Immature natural killer cell (primary cell): Measurements from ENCODE around the gene RFPL3. TPM values are rescaled to one million over a fixed set of nuclear protein-coding genes. Genes with fewer than 3 reads are reported as not detected.
"Not testable (repeated sequence)": the region's sequence is repeated elsewhere in the genome, so short reads cannot be mapped to it uniquely, and the experiment has no call there.

Experiments
- DNase-seq, 3 donors: peaks; one replicate each; pipeline ENCODE4 v3.0.0; 2022; ENCODE audit warnings: mixed read lengths in 1 of 3
- H3K27ac Mint-ChIP-seq, 6 donors: one replicate each; pipeline ENCODE4 v1.8.0; 2020; ENCODE audit warnings: mixed read lengths in 6 of 6, mild to moderate bottlenecking in 5 of 6, inconsistent platforms in 4 of 6, moderate library complexity in 3 of 6
- H3K27me3 Mint-ChIP-seq, 3 donors: one replicate each; pipeline ENCODE4 v1.8.0; 2020 to 2021; ENCODE audit warnings: low read depth in 3 of 3, mild to moderate bottlenecking in 3 of 3, mixed read lengths in 3 of 3, moderate library complexity in 3 of 3, inconsistent platforms in 1 of 3
- H3K36me3 Mint-ChIP-seq, 3 donors: one replicate each; pipeline ENCODE4 v1.8.0; 2020; ENCODE audit warnings: mixed read lengths in 3 of 3, inconsistent platforms in 2 of 3, mild to moderate bottlenecking in 2 of 3
- H3K4me1 Mint-ChIP-seq, 2 donors: one replicate each; pipeline ENCODE4 v1.8.0; 2020; ENCODE audit warnings: inconsistent platforms in 2 of 2, mild to moderate bottlenecking in 2 of 2, mixed read lengths in 2 of 2, moderate library complexity in 1 of 2
- H3K4me3 Mint-ChIP-seq, 5 donors: one replicate each; pipeline ENCODE4 v1.8.0; 2020; ENCODE audit warnings: mild to moderate bottlenecking in 5 of 5, mixed read lengths in 5 of 5, inconsistent platforms in 3 of 5, moderate library complexity in 3 of 5
- H3K9me3 Mint-ChIP-seq, 6 donors: one replicate each; pipeline ENCODE4 v1.8.0; 2020; ENCODE audit warnings: mild to moderate bottlenecking in 6 of 6, mixed read lengths in 6 of 6, inconsistent platforms in 4 of 6, moderate library complexity in 3 of 6
- polyA plus RNA-seq, 3 donors: library from polyadenylated mRNA; unstranded; fragments of 300-500 nt; fragmentation: Illumina TruSeq; gene quantifications; one replicate each; pipeline ENCODE4 v1.2.3, GENCODE V29; 2021

RFPL3 gene
- polyA plus RNA-seq = not detected

- H3K27me3 Mint-ChIP-seq, DNase-seq, H3K4me3 Mint-ChIP-seq, H3K4me1 Mint-ChIP-seq, H3K9me3 Mint-ChIP-seq, H3K27ac Mint-ChIP-seq, H3K36me3 Mint-ChIP-seq: not testable (repeated sequence)
These were observed at the start of gene RFPL3 for GRCh38 chr22:32357567-32357966. Gene RFPL3, plus strand, starts transcription at chr22:32357867. Its CDS starts 205 bp downstream, at chr22:32358072.

- Mint-ChIP-seq H3K9me3 (no peaks in the 10 kb centered on the region), H3K4me3 (no peak overlapping the region), H3K4me1 (no peaks in the 10 kb centered on the region), H3K27ac (no peak overlapping the region), H3K27me3 (peaks cover 2 to 21% (median 7%) of the 10 kb centered on the region in 3 donors), H3K36me3 (no peaks in the 10 kb centered on the region)
- no peak for DNase-seq
These were observed 49.5 kb upstream of the RFPL3 start for GRCh38 chr22:32308191-32308590.

GRCh38 chr22:32308934-32309333 is 48.7 kb upstream of the RFPL3 start:
- Mint-ChIP-seq H3K27ac (no peak overlapping the region), H3K4me1 (no peaks in the 10 kb centered on the region), H3K36me3 (no peaks in the 10 kb centered on the region), H3K9me3 (no peaks in the 10 kb centered on the region), H3K4me3 (no peak overlapping the region), H3K27me3 (peaks cover 2 to 19% (median 10%) of the 10 kb centered on the region in 3 donors)
- DNase-seq = no peak

GRCh38 chr22:32309585-32310251 is 47.9 kb upstream of the RFPL3 start:
- Mint-ChIP-seq H3K27ac (no peak overlapping the region), H3K4me1 (no peaks in the 10 kb centered on the region), H3K4me3 (no peak overlapping the region), H3K36me3 (no peaks in the 10 kb centered on the region), H3K9me3 (no peaks in the 10 kb centered on the region), H3K27me3 (peaks cover 2 to 24% (median 10%) of the 10 kb centered on the region in 3 donors)
- DNase-seq = no peak

- no peak for DNase-seq
- Mint-ChIP-seq H3K27ac (no peak overlapping the region), H3K36me3 (no peaks in the 10 kb centered on the region), H3K9me3 (no peaks in the 10 kb centered on the region), H3K4me1 (no peaks in the 10 kb centered on the region), H3K27me3 (peaks cover 3 to 22% (median 10%) of the 10 kb centered on the region in 3 donors), H3K4me3 (no peak overlapping the region)
These were observed 46.9 kb upstream of the RFPL3 start for GRCh38 chr22:32310777-32311176.

- H3K4me3 Mint-ChIP-seq = no peak overlapping the region
- no peak overlapping the region for H3K27ac Mint-ChIP-seq
- H3K4me1 Mint-ChIP-seq = no peaks in the 10 kb centered on the region
- no peaks in the 10 kb centered on the region for H3K9me3 Mint-ChIP-seq
- no peaks in the 10 kb centered on the region for H3K36me3 Mint-ChIP-seq
- no peak for DNase-seq
- H3K27me3 Mint-ChIP-seq = peaks cover 2 to 21% (median 8%) of the 10 kb centered on the region in 3 donors
These were observed 46.1 kb upstream of the RFPL3 start for GRCh38 chr22:32311551-32312071.

- Mint-ChIP-seq H3K4me3 (no peak overlapping the region), H3K4me1 (no peaks in the 10 kb centered on the region), H3K36me3 (no peaks in the 10 kb centered on the region), H3K9me3 (no peaks in the 10 kb centered on the region), H3K27ac (no peak overlapping the region), H3K27me3 (peaks cover 2 to 20% (median 10%) of the 10 kb centered on the region in 3 donors)
- no peak for DNase-seq
These were observed 44.9 kb upstream of the RFPL3 start for GRCh38 chr22:32312748-32313147.

- no peaks in the 10 kb centered on the region for H3K4me1 Mint-ChIP-seq
- DNase-seq = no peak
- H3K27ac Mint-ChIP-seq = no peak overlapping the region
- no peaks in the 10 kb centered on the region for H3K9me3 Mint-ChIP-seq
- no peak overlapping the region for H3K4me3 Mint-ChIP-seq
- peaks cover 2 to 20% (median 12%) of the 10 kb centered on the region in 3 donors for H3K27me3 Mint-ChIP-seq
- H3K36me3 Mint-ChIP-seq = no peaks in the 10 kb centered on the region
These were observed 44.1 kb upstream of the RFPL3 start for GRCh38 chr22:32313532-32313931.

GRCh38 chr22:32317524-32317923 is 40.1 kb upstream of the RFPL3 start:
- Mint-ChIP-seq H3K27ac (no peak overlapping the region), H3K36me3 (peaks cover 0 to 3% (median 0%) of the 10 kb centered on the region in 3 donors), H3K9me3 (peaks cover 0 to 4% (median 0%) of the 10 kb centered on the region in 6 donors), H3K27me3 (peaks cover 2 to 18% (median 11%) of the 10 kb centered on the region in 3 donors), H3K4me1 (no peaks in the 10 kb centered on the region), H3K4me3 (no peak overlapping the region)
- no peak for DNase-seq

GRCh38 chr22:32318361-32318760 is 39.3 kb upstream of the RFPL3 start:
- Mint-ChIP-seq H3K9me3 (peaks cover 0 to 4% (median 0%) of the 10 kb centered on the region in 6 donors), H3K4me1 (no peaks in the 10 kb centered on the region), H3K27me3 (peaks cover 5 to 23% (median 10%) of the 10 kb centered on the region in 3 donors), H3K4me3 (no peak overlapping the region), H3K36me3 (peaks cover 0 to 3% (median 0%) of the 10 kb centered on the region in 3 donors), H3K27ac (no peak overlapping the region)
- no peak for DNase-seq

- Mint-ChIP-seq H3K4me1 (no peaks in the 10 kb centered on the region), H3K36me3 (peaks cover 0 to 3% (median 0%) of the 10 kb centered on the region in 3 donors), H3K27me3 (peaks cover 5 to 13% (median 7%) of the 10 kb centered on the region in 3 donors), H3K9me3 (peaks cover 0 to 4% (median 0%) of the 10 kb centered on the region in 6 donors), H3K27ac (no peak overlapping the region), H3K4me3 (no peak overlapping the region)
- DNase-seq = no peak
These were observed 37.7 kb upstream of the RFPL3 start for GRCh38 chr22:32319861-32320406.

GRCh38 chr22:32322986-32323385 is 34.7 kb upstream of the RFPL3 start:
- Mint-ChIP-seq H3K36me3 (peaks cover 0 to 3% (median 0%) of the 10 kb centered on the region in 3 donors), H3K4me1 (no peaks in the 10 kb centered on the region), H3K27ac (no peak overlapping the region), H3K4me3 (no peak overlapping the region), H3K9me3 (peaks cover 0 to 4% (median 0%) of the 10 kb centered on the region in 6 donors), H3K27me3 (peaks cover 4 to 13% (median 6%) of the 10 kb centered on the region in 3 donors)
- DNase-seq = no peak

- peaks cover 2 to 13% (median 6%) of the 10 kb centered on the region in 3 donors for H3K27me3 Mint-ChIP-seq
- H3K36me3 Mint-ChIP-seq = peaks cover 0 to 3% (median 0%) of the 10 kb centered on the region in 3 donors
- H3K9me3 Mint-ChIP-seq = peaks cover 0 to 4% (median 0%) of the 10 kb centered on the region in 6 donors
- DNase-seq = no peak
- H3K27ac Mint-ChIP-seq = no peak overlapping the region
- H3K4me1 Mint-ChIP-seq = no peaks in the 10 kb centered on the region
- H3K4me3 Mint-ChIP-seq = no peak overlapping the region
These were observed 34.0 kb upstream of the RFPL3 start for GRCh38 chr22:32323513-32324164.
